Uterus (tissue), 4 donors: ENCODE measurements around the gene FAM161A. TPM values are rescaled to one million over a fixed set of nuclear protein-coding genes. Genes with fewer than 3 reads are reported as not detected.
"Not testable (repeated sequence)": the region's sequence is repeated elsewhere in the genome, so short reads cannot be mapped to it uniquely, and the experiment has no call there.

Experiments
- DNase-seq, 2 donors: peaks; one replicate each; pipeline ENCODE4 v3.0.0-alpha.2; 2019 to 2020
- H3K27ac ChIP-seq, 2 donors: fragments of 200-600 bp; sonication (generic); 1 replicate in 1 of 2; 2 replicates in 1 of 2; pipeline ENCODE4 v1.5.1; 2016 to 2018
- H3K27me3 ChIP-seq, 2 donors: fragments of 200-600 bp; sonication (generic); one replicate each; pipeline ENCODE4 v1.5.1; 2018 to 2019; ENCODE audit warnings: control low read depth in 1 of 2
- H3K36me3 ChIP-seq, 2 donors: fragments of 200-600 bp; sonication (generic); one replicate each; pipeline ENCODE4 v1.5.1; 2019; ENCODE audit warnings: control low read depth in 1 of 2
- H3K4me1 ChIP-seq, 2 donors: fragments of 200-600 bp; sonication (generic); one replicate each; pipeline ENCODE4 v1.5.1; 2018 to 2019; ENCODE audit warnings: control low read depth in 1 of 2
- H3K4me3 ChIP-seq, 2 donors: fragments of 200-600 bp; sonication (generic); 1 replicate in 1 of 2; 2 replicates in 1 of 2; pipeline ENCODE4 v1.5.1; 2018 to 2019; ENCODE audit warnings: mild to moderate bottlenecking in 1 of 2
- H3K9me3 ChIP-seq, 2 donors: fragments of 200-600 bp; sonication (generic); one replicate each; pipeline ENCODE4 v1.5.1; 2019; ENCODE audit warnings: control low read depth in 1 of 2
- POLR2A ChIP-seq, 2 donors: fragments of 450-650 bp; IDR thresholded peaks; one replicate each; pipeline ENCODE4 v1.6.1; 2016; ENCODE audit warnings: antibody characterized with exemption in 2 of 2, mild to moderate bottlenecking in 1 of 2, moderate library complexity in 1 of 2
- intact Hi-C: fragments of 100-400 bp; cut with DNase I; formaldehyde crosslinking; loops from one replicate; pipeline ENCODE4 v1.15.1; 2023; ENCODE audit warnings: low total_unique reads
- total RNA-seq, 4 donors: library from RNA; depleted of rRNA in 3 of 4; stranded (reverse); fragments of >200 nt in 3 of 4; gene quantifications; one replicate each; pipeline versions ENCODE4 v1.1.0 to v1.2.4, GENCODE V29; 2014 to 2023
- TF ChIP-seq, protein P1 (sequence below), 4 experiments: fragments of 200-600 bp in 2 of 4; fragments of 450-650 bp in 2 of 4; sonication (generic) in 2 of 4; IDR thresholded peaks; one replicate each; pipeline ENCODE4 v1.5.1; 2016 to 2019; ENCODE audit warnings: antibody characterized with exemption in 4 of 4, mild to moderate bottlenecking in 2 of 4, moderate library complexity in 1 of 4
- donor health status: DM: yes; HTN: yes; CAD: no.

Gene FAM161A
- total RNA-seq, 4 donors from 2014 or later: 0.88 to 69.7 (median 12.5) TPM

DNA sequence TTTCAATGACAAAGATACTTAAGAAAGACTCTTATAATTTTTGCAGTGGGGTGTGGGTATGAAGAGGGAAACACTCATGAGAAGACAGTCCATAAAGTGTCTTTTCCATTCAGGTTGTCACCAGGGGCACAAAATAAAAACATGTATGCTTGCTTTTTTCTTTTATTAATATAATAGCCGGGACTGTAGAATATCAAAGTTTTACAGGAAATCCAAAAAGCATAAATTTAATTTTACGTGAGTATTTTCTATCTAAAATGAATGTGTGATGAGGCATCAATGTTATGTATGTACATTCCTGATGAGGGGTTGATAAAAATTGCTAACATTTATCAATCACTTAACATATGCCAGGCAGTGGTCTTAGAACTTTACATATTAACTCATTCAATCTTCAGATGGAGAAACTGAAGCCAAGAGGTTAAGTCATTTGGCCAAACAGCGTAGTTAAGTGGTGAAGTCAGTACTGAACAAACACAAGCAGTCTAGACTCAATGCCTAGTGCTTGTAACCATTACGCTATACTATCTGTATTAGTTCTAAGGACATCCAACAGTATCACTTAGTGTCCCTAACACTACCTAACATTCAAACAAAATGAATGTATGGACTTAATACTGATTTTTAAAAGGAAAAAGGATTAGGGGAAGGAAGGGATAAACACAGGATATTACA, 23.8 kb upstream of the FAM161A start:
- Histone ChIP-seq H3K4me1 (no peaks in the 10 kb centered on the region), H3K36me3 (no peaks in the 10 kb centered on the region), H3K9me3 (no peaks in the 10 kb centered on the region), H3K27me3 (no peaks in the 10 kb centered on the region), H3K27ac (no peak overlapping the region), H3K4me3 (no peak overlapping the region)
- TF ChIP-seq POLR2A (IDR thresholded peaks at IDR 0.05): no peak
- TF ChIP-seq, protein P1, sequence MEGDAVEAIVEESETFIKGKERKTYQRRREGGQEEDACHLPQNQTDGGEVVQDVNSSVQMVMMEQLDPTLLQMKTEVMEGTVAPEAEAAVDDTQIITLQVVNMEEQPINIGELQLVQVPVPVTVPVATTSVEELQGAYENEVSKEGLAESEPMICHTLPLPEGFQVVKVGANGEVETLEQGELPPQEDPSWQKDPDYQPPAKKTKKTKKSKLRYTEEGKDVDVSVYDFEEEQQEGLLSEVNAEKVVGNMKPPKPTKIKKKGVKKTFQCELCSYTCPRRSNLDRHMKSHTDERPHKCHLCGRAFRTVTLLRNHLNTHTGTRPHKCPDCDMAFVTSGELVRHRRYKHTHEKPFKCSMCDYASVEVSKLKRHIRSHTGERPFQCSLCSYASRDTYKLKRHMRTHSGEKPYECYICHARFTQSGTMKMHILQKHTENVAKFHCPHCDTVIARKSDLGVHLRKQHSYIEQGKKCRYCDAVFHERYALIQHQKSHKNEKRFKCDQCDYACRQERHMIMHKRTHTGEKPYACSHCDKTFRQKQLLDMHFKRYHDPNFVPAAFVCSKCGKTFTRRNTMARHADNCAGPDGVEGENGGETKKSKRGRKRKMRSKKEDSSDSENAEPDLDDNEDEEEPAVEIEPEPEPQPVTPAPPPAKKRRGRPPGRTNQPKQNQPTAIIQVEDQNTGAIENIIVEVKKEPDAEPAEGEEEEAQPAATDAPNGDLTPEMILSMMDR (IDR thresholded peaks at IDR 0.05): no peak
- intact Hi-C loops: no loop called here
- DNase-seq: no peak

DNA sequence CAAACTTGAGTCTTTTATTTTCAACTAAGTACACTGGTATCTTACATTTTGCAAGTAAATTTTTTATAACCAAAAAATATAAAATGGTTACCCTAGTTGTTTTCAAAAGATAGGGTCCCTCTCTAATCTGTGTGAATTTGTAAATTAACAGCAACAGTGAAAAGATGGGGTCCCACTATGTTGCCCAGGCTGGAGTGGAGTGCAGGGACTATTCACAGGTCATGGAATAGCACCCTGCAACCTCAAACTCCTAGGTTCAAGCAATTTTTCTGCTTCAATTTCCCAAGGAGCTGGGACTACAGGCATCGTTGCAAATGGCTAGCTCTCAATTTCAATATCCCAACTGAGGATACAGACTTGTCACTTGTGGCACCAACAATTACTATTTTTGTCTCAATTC, 22.5 kb upstream of the FAM161A start:
- TF ChIP-seq POLR2A (IDR thresholded peaks at IDR 0.05): no peak
- TF ChIP-seq, protein P1 (IDR thresholded peaks at IDR 0.05): no peak
- intact Hi-C loops: no loop called here
- Histone ChIP-seq H3K36me3 (no peaks in the 10 kb centered on the region), H3K4me1 (no peaks in the 10 kb centered on the region), H3K27ac (no peak overlapping the region), H3K4me3 (no peak overlapping the region), H3K9me3 (no peaks in the 10 kb centered on the region), H3K27me3 (no peaks in the 10 kb centered on the region)
- no peak for DNase-seq

DNA sequence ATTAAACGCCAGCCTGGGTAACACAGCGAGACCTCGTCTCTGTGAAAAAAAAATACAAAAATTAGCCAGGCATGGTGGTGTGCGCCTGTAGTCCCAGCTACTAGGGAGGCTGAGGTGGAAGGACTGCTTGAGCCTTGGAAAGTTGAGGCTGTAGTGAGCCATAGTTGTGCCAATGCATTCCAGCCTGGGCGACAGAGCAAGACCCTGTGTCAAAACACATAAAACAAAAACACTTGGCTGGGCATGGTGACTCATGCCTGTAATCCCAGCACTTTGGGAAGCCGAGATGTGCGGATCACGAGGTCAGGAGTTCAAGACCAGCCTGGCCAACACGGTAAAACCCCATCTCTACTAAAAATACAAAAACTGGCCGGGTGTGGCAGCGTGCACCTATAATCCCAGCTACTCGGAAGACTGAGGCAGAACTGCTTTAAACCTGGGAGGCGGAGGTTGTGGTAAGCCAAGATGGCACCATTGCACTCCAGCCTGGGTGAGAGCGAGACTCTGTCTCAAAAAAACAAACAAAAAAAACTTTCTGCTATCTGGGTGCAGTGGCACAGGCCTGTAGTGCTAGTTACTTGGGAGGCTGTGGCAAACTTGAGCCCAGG, 12.7 kb upstream of the FAM161A start:
- H3K27ac ChIP-seq, H3K9me3 ChIP-seq, intact Hi-C loops, H3K4me1 ChIP-seq, DNase-seq, H3K36me3 ChIP-seq, H3K4me3 ChIP-seq, H3K27me3 ChIP-seq: not testable (repeated sequence)

DNA sequence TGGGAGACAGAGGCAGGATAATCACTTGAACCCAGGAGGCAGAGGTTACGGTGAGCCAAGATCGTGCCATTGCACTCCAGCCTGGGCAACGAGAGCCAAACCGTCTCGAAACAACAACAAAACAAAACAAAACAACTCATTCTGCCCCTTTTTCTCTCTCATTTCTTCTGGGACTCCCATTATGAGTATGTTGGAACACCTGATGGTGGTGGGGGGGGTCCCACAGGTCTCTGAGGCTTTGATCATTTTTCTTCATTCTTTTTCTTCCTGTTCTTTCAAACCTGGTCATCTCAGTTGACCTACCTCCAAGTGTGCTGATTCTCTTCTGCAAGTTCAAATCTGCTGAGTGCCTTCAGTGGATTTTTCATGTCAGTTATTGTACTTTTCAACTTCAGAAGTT, 8.2 kb upstream of the FAM161A start:
- no peaks in the 10 kb centered on the region for H3K36me3 ChIP-seq
- no peaks in the 10 kb centered on the region for H3K4me1 ChIP-seq
- H3K27me3 ChIP-seq: no peaks in the 10 kb centered on the region
- H3K27ac ChIP-seq: no peak overlapping the region
- no peak for DNase-seq
- H3K9me3 ChIP-seq: no peaks in the 10 kb centered on the region
- TF ChIP-seq POLR2A (IDR thresholded peaks at IDR 0.05): no peak
- TF ChIP-seq, protein P1 (IDR thresholded peaks at IDR 0.05): no peak
- intact Hi-C loops: no loop called here
- H3K4me3 ChIP-seq: no peak overlapping the region

DNA sequence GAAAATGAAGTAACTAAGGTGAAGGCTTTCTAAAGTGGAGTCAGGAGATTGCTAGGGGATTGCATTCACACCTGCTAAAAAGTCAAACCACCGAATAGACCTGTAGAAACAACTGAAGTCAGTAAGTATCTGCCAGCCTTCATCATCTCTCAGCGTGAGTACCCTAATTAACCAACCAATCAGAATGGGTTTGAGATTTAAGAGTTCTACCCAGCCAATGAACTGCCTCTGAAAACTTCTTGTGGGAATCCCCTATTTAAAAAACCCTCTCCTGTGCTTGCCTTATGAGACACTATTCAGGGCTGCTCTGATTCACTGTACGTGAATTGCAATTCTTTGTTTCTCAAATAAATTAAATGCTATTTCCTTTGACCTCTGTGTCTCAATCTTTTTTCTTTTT, 3.4 kb upstream of the FAM161A start:
- H3K27me3 ChIP-seq: no peaks in the 10 kb centered on the region
- TF ChIP-seq, protein P1 (IDR thresholded peaks at IDR 0.05): no peak
- no peak for TF ChIP-seq POLR2A (IDR thresholded peaks at IDR 0.05)
- no peak overlapping the region for H3K4me3 ChIP-seq
- H3K4me1 ChIP-seq: no peaks in the 10 kb centered on the region
- no peak overlapping the region for H3K27ac ChIP-seq
- DNase-seq: no peak
- intact Hi-C loops: no loop called here
- no peaks in the 10 kb centered on the region for H3K36me3 ChIP-seq
- no peaks in the 10 kb centered on the region for H3K9me3 ChIP-seq
